K562 (cell line): ENCODE measurements around the gene GALNT9. TPM values are rescaled to one million over a fixed set of nuclear protein-coding genes. Genes with fewer than 3 reads are reported as not detected.

Experiments
- COPS2 ChIP-seq: fragments of 450-650 bp; conservative IDR thresholded peaks from 2 replicates; pipeline ENCODE4 v1.6.1; 2016; ENCODE audit warnings: mild to moderate bottlenecking, moderate library complexity
- CXXC5 ChIP-seq: fragments of 250-450 bp; sonication (Bioruptor Pico); IDR thresholded peaks from 2 replicates; pipeline ENCODE4 v1.8.0; 2022; ENCODE audit warnings: inconsistent platforms, mild to moderate bottlenecking, moderate library complexity
- E2F4 ChIP-seq: sonication (generic); formaldehyde crosslinking; IDR thresholded peaks from 2 replicates; pipeline ENCODE4 v1.8.0; 2022; ENCODE audit warnings: mild to moderate bottlenecking, low read depth, missing genetic modification reagents
- E2F5 ChIP-seq: sonication (generic); formaldehyde crosslinking; IDR thresholded peaks from 2 replicates; pipeline ENCODE4 v1.8.0; 2022; ENCODE audit warnings: mild to moderate bottlenecking, missing genetic modification reagents
- E2F6 ChIP-seq, 2 experiments: IDR thresholded peaks; 2 replicates each; pipeline ENCODE4 v1.6.1; 2011; ENCODE audit warnings: borderline replicate concordance in 1 of 2, control low read depth in 1 of 2, low read depth in 1 of 2, low read length in 1 of 2, mild to moderate bottlenecking in 1 of 2, mixed read lengths in 1 of 2, moderate library complexity in 1 of 2; ENCODE audit not compliant: insufficient read depth in 1 of 2, insufficient read length in 1 of 2, poor library complexity in 1 of 2, severe bottlenecking in 1 of 2; ENCODE audit errors: extremely low read depth in 1 of 2
- EZH2 ChIP-seq: IDR thresholded peaks from 2 replicates; pipeline ENCODE4 v1.6.1; 2012; ENCODE audit warnings: low read depth, mild to moderate bottlenecking, inconsistent platforms, low read length, borderline replicate concordance
- FOXK2 ChIP-seq, 2 experiments: fragments of 450-650 bp; IDR thresholded peaks in 1 of 2; conservative IDR thresholded peaks in 1 of 2; 2 replicates each; pipeline ENCODE4 v1.6.1; 2016; ENCODE audit warnings: low read depth in 2 of 2, mild to moderate bottlenecking in 1 of 2
- MEIS2 ChIP-seq: fragments of 450-650 bp; IDR thresholded peaks from 2 replicates; pipeline ENCODE4 v1.6.1; 2014; ENCODE audit warnings: mild to moderate bottlenecking; ENCODE audit not compliant: partially characterized antibody
- MTA3 ChIP-seq: fragments of 450-650 bp; formaldehyde crosslinking; IDR thresholded peaks from 2 replicates; pipeline ENCODE4 v1.6.1; 2017; ENCODE audit warnings: mild to moderate bottlenecking, borderline replicate concordance
- NFYB ChIP-seq: IDR thresholded peaks from 2 replicates; pipeline ENCODE4 v1.6.1; 2011; ENCODE audit warnings: mild to moderate bottlenecking, moderate library complexity; ENCODE audit not compliant: insufficient read length; ENCODE audit errors: extremely low read depth
- NR4A1 ChIP-seq, 2 experiments: fragments of 250-450 bp in 1 of 2; fragments of 450-650 bp in 1 of 2; sonication (Bioruptor Pico) in 1 of 2; IDR thresholded peaks; 2 replicates each; pipeline versions ENCODE4 v1.4.0 to v1.6.1; 2016 to 2020; ENCODE audit warnings: mild to moderate bottlenecking in 2 of 2, missing compliant biosample characterization in 1 of 2, missing genetic modification characterization in 1 of 2, moderate library complexity in 1 of 2
- PHF20 ChIP-seq: fragments of 450-650 bp; IDR thresholded peaks from 2 replicates; pipeline ENCODE4 v1.6.1; 2018; ENCODE audit not compliant: partially characterized antibody
- POLR2H ChIP-seq: IDR thresholded peaks from 2 replicates; pipeline ENCODE4 v1.6.1; 2016; ENCODE audit warnings: missing genetic modification characterization, low read depth, mild to moderate bottlenecking, control low read depth, missing compliant biosample characterization, moderate library complexity
- PTTG1 ChIP-seq: fragments of 450-650 bp; IDR thresholded peaks from 2 replicates; pipeline ENCODE4 v1.6.1; 2016; ENCODE audit warnings: low read depth, mild to moderate bottlenecking, missing genetic modification characterization, missing compliant biosample characterization
- RCOR1 ChIP-seq, 2 experiments: IDR thresholded peaks; 2 replicates each; pipeline ENCODE4 v1.6.1; 2012; ENCODE audit warnings: low read depth in 2 of 2, low read length in 2 of 2, borderline replicate concordance in 1 of 2, improper control_type of control experiment in 1 of 2
- SPI1 ChIP-seq: IDR thresholded peaks from 2 replicates; pipeline ENCODE4 v1.6.1; 2011; ENCODE audit warnings: low read depth, low read length, control low read depth, borderline replicate concordance
- SREBF2 ChIP-seq: sonication (generic); formaldehyde crosslinking; IDR thresholded peaks from 2 replicates; pipeline ENCODE4 v1.4.0; 2020; ENCODE audit warnings: mild to moderate bottlenecking, missing genetic modification reagents
- SRF ChIP-seq, 2 experiments: fragments of 250-450, 450-650 bp in 1 of 2; sonication (Bioruptor Pico) in 1 of 2; sonication (generic) in 1 of 2; formaldehyde crosslinking; IDR thresholded peaks; 2 replicates each; pipeline versions ENCODE4 v1.5.0 to v1.5.1; 2020 to 2022; ENCODE audit warnings: mild to moderate bottlenecking in 1 of 2, missing genetic modification reagents in 1 of 2
- TCFL5 ChIP-seq: fragments of 250-450 bp; sonication (Bioruptor Pico); conservative IDR thresholded peaks from 2 replicates; pipeline ENCODE4 v1.6.1; 2021; ENCODE audit warnings: mild to moderate bottlenecking, moderate library complexity, matching md5 sums
- UBTF ChIP-seq, 2 experiments: IDR thresholded peaks; 2 replicates each; pipeline ENCODE4 v1.6.1; 2012; ENCODE audit warnings: improper control_type of control experiment in 2 of 2, low read depth in 2 of 2, low read length in 2 of 2, borderline replicate concordance in 1 of 2
- ZKSCAN1 ChIP-seq: fragments of 150-350 bp; IDR thresholded peaks from 2 replicates; pipeline ENCODE4 v1.6.1; 2016; ENCODE audit warnings: low read depth, low read length
- ZNF668 ChIP-seq: fragments of 250-450 bp; sonication (Bioruptor Pico); IDR thresholded peaks from 2 replicates; pipeline ENCODE4 v1.8.0; 2022; ENCODE audit warnings: mild to moderate bottlenecking, inconsistent platforms
- polyA plus RNA-seq, 8 experiments: library from polyadenylated mRNA; depleted of rRNA in 4 of 8; stranded (reverse) in 5 of 8; unstranded in 3 of 8; fragments of >200 nt; fragmentation: Nextera tagmentation in 2 of 8; fragmentation: Illumina TruSeq in 1 of 8; extraction: Ambion mirVana in 2 of 8; extraction: Trizol in 1 of 8; gene quantifications; 2 replicates each; pipeline versions ENCODE4 v1.2.1 to v1.2.3, GENCODE V29; 2011 to 2014; ENCODE audit warnings: inconsistent platforms in 1 of 8, missing spikeins in 1 of 8
- total RNA-seq, 7 experiments: library from RNA; depleted of rRNA in 6 of 7; stranded (reverse); fragments of >200 nt in 6 of 7; fragmentation: Illumina TruSeq in 2 of 7; extraction: Trizol in 2 of 7; gene quantifications; 2 replicates each; pipeline versions ENCODE4 v1.2.1 to v1.2.3, GENCODE V29; 2011 to 2021; ENCODE audit warnings: low replicate concordance in 1 of 7

GALNT9 gene
- total and polyA plus RNA-seq, 9 of the 15 experiments (the other 6 are each of a cell fraction or from before 2014, with no cell fraction given), result not detected

- TF ChIP-seq MEIS2 (peak; percentile 8), MTA3 (peak; percentile 43; the same call in 1 of the 2 replicates), EZH2 (no peak), E2F6 (IDR thresholded peaks at IDR 0.05; ENCODE audit: borderline replicate concordance in 1 of 2, extremely low read depth in 1 of 2, insufficient read depth in 1 of 2, insufficient read length in 1 of 2, low read depth in 1 of 2, low read length in 1 of 2, poor library complexity in 1 of 2, severe bottlenecking in 1 of 2) (peak; percentile 36 to 72), ZKSCAN1 (no peak), E2F4 (CRISPR knock-in tag) (no peak), SRF (CRISPR knock-in tag; IDR thresholded peaks at IDR 0.05) (0 out of 4 replicates have a peak, but pooled peaks of 1 of the 2 experiments have one; percentile 39), PHF20 (no peak), COPS2 (no peak), RCOR1 (IDR thresholded peaks at IDR 0.05; ENCODE audit: borderline replicate concordance in 1 of 2, low read depth in 2 of 2, low read length in 2 of 2) (no peak), CXXC5 (CRISPR knock-in tag) (peak; percentile 86), FOXK2 (conservative IDR thresholded peaks at IDR 0.05 in 1 of 2, IDR thresholded peaks at IDR 0.05 in 1 of 2; ENCODE audit: low read depth in 2 of 2) (no peak), POLR2H (tag) (no peak), ZNF668 (no peak), E2F5 (no peak), PTTG1 (tag) (no peak), TCFL5 (CRISPR knock-in tag) (no peak), NR4A1 (CRISPR knock-in tag; IDR thresholded peaks at IDR 0.05) (no peak), NR4A1 (tag; IDR thresholded peaks at IDR 0.05) (no peak), SPI1 (no peak), SREBF2 (no peak), UBTF (IDR thresholded peaks at IDR 0.05; ENCODE audit: borderline replicate concordance in 1 of 2, low read depth in 2 of 2, low read length in 2 of 2) (0 out of 4 replicates have a peak, but pooled peaks have one; percentile 33 to 61), NFYB (no peak)
Observed at GRCh38 chr12:132189378-132190011, 139.9 kb downstream of the GALNT9 start (continued).
